ENCODE results near the gene ZBTB40.

Gene ZBTB40

GRCh38 chr1:22434717-22435116, 16.9 kb upstream of the ZBTB40 start:
- DNase-seq (ENCODE audit: low read depth in 2 of 2) = no peak

DNA sequence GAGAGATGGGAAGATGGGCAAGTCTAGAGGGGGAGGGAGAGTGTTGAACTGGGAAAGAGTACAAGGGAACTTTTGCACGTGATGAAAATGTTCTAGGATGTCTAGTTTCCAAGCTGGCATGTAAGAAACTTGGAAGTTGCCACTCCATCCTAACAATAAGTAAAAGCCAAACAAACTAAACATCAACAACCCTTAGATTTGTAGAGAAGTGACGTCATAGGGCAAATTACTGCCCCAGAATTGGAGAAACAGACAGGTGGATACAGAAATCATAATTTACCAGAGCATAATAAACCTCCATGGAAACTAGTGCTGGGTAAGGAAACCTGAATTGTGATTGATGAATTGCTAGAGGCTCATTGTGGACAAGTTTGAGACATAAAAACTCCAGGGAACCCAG, 14.7 kb upstream of the ZBTB40 start:
- DNase-seq (ENCODE audit: low read depth in 2 of 2) = no peak

- DNase-seq (ENCODE audit: low read depth in 2 of 2) = no peak
Measured at GRCh38 chr1:22437573-22437972, 14.1 kb upstream of the ZBTB40 start.

DNA sequence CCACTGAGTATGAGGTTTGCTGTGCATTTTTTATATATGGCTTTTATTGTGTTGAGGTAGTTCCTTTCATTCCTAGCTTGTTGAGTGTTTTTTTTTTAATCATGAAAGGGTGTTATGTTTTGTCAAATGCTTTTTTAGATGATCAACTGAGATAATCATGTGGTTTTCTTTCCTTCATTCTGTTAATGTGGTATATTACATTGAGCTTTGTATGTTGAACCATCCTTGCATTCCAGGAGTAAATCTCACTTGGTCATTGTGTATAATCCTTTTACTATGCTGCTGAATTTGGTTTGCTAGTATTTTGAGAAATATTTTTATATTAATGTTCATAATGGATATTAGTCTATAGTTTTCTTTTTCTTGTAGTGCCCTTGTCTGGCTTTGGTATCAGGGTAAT, 11.1 kb upstream of the ZBTB40 start:
- DNase-seq (ENCODE audit: low read depth in 2 of 2) = no peak

GRCh38 chr1:22442212-22442894, 9.3 kb upstream of the ZBTB40 start:
- DNase-seq (ENCODE audit: low read depth in 2 of 2) = no peak

GRCh38 chr1:22443332-22443731, 8.3 kb upstream of the ZBTB40 start:
- DNase-seq (ENCODE audit: low read depth in 2 of 2) = no peak

DNA sequence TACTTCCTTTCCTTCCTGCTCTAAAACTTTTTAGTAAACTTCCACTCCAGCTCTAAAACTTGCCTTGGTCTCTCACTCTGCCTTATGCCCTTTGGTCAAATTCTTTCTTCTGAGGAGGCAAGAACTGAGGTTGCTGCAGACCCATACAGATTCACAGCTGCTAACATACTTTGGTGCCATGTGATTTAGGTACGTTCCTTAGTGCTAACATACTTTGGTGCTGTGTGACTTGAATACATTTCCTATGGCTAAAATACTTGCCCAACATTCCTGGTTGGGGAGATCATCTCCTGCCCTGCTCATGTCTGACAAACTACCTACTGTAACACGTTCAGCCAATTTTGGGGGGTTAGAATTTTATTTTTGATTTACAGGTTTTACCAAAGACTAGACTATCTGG, 6.8 kb upstream of the ZBTB40 start:
- no peak for DNase-seq (ENCODE audit: low read depth in 2 of 2)

GRCh38 chr1:22447621-22448111, 4.0 kb upstream of the ZBTB40 start:
- peak; percentile 15 to 26 for DNase-seq (ENCODE audit: low read depth in 2 of 2)

GRCh38 chr1:22449636-22450035, 2.0 kb upstream of the ZBTB40 start:
- DNase-seq (ENCODE audit: low read depth in 2 of 2) = no peak

DNA sequence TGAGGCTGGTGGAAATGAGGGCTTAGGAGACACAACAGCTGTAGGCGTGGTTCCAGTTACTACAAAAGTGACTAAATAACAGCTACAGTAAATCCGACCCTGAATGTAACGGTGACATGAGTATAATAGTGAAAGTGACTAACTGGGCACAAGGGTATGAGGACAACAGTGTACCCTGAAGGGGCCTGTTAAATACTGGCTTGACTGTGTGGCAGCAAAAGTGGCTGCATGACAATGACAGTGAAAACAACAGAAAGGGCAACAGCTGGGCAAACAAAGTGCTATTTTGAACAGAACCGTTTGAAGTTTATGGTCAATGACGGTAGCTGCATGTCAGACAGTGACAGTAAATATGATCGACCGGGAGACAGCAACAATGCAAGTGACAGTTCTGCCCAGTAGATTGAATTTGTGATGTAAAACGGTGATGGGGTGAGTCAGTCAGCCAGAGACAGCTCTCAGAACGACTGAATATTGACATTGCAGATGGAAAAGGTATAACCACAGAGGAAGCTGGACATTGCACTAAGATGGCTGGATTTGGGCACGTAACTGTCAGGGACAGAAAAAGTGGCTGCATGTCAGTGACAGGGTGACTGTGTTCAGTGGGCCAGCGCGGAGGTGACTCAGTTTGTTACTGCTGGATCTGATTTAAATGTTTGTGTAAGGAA, 1.2 kb upstream of the ZBTB40 start:
- DNase-seq (ENCODE audit: low read depth in 2 of 2) = no peak

- peak; percentile 5 to 13 for DNase-seq (ENCODE audit: low read depth in 2 of 2)
Measured at GRCh38 chr1:22452481-22452957, 868 bp downstream of the ZBTB40 start.

- DNase-seq (ENCODE audit: low read depth in 2 of 2) = no peak
Measured at GRCh38 chr1:22453181-22453580, 1.5 kb downstream of the ZBTB40 start.

- no peak for DNase-seq (ENCODE audit: low read depth in 2 of 2)
Measured at GRCh38 chr1:22454476-22455056, 2.9 kb downstream of the ZBTB40 start.

- DNase-seq (ENCODE audit: low read depth in 2 of 2) = no peak
Measured at GRCh38 chr1:22457345-22457744, 5.7 kb downstream of the ZBTB40 start.

- no peak for DNase-seq (ENCODE audit: low read depth in 2 of 2)
Measured at GRCh38 chr1:22457836-22458235, 6.2 kb downstream of the ZBTB40 start.

DNA sequence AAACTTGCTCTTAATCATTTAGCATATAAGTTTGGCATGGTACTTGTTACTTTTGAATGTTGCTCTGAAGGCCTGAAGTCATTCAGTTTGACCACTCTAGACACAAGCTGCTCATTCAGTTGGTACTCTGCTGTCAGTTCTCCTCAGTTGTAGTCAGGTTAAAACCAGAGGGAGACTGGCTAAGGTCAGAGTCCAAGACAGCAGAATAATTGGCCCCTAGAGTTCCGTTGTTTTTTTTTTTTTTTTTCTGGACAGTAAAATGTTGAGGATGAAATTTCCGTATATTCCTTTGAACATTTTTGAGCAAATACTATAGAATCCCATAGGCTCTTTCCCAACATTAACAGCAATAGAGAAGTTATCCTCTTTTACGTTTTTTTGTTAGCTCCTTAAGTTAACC, 9.4 kb downstream of the ZBTB40 start:
- no peak for DNase-seq (ENCODE audit: low read depth in 2 of 2)

DNA sequence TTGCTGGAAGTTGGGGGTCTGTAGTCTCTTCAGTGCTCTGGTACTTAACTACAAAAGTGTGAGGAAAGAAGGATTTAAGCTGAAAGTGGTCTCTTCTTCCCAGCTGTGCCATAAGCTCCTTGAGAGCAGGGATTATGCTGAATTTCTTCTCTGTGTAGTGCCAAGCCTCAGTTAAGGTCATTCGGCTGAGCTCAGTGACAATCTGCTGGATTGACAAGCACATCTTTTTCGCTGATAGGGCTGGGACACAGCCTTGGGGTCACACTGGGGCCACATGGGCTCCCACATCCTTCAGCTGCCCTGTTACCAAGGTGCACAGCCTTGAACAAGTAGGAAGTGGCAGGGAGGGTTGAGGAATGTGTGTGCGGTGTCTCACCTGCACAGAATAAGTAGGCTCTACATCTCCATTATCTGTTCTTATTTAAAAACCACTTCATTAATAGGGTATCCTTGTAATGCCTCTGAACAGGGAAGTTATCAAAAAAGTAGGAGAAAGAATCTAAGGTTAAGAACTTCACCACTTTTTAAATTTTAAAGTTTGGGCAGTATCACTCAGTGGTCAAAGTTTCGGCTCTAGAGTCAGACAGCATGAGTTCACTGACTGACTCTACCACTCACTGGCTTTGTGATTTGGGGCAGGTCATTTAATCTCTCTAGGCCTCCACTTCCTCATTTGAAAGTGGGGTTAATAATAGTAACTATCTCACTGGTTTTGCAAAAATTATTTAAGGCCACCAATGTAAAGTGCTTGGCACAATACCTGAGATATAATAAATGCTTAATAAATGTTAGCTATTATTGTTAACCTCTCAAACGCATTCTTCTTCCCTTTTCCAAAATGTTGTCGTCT, 10.3 kb downstream of the ZBTB40 start:
- DNase-seq (ENCODE audit: low read depth in 2 of 2) = no peak

DNA sequence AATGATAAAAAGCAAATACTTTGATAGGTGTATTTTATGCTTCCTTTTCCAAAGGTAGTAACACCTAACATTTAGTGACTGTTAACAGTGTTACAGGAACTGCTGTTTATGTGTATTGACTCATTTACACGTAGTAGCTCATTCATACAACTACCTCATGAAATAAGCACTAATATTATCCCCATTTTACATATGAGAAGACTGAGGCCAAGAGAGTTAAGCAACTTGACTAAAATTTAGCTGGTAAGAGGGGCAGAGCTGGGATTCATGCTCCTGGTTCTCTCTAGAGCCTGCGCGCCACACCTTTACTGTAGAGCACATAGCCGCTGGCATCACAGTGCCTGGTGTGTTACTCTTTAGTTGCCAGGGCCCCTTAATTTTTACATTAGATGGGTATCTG, 11.3 kb downstream of the ZBTB40 start:
- DNase-seq (ENCODE audit: low read depth in 2 of 2) = no peak

GRCh38 chr1:22465015-22465565, 13.4 kb downstream of the ZBTB40 start:
- no peak for DNase-seq (ENCODE audit: low read depth in 2 of 2)

DNA sequence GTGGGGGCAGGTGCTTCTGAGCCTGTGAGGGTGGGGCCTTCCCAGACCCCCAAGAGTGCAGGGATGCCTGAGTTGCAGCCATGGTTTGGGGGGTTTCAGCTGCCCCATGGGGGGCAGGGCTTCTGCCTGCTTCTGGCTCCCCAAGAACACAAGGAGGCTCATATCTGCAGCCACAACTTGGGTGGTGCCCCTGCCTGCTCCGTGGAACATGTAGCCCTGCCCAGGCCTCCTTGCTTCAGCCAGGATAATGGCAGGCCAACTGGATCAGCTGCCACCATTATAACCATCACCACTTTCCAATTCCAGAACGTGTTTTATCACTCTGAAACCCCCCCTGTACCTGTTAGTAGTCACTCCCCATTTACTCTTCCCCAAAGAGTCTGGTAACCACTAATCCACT, 14.0 kb downstream of the ZBTB40 start:
- DNase-seq (ENCODE audit: low read depth in 2 of 2) = no peak

DNA sequence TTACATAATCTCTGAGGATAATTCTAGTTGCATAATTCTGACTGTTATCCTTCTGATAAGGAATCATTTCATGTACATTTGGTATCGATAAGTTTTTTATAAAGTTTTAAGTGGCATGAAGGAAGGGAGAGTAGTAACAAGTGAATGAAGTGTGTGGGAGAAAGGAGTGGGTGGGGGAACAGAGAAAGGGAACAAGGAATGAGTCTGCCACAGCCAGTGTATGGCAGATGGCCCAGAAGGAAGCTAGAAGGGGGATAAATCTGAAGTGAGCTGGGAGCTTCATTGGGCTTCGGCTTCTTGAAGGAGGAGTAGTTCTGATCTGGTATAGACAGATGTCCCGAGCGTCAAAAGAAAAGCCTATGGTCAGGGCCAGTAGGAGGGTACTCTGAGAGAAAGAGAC, 18.6 kb downstream of the ZBTB40 start:
- no peak for DNase-seq (ENCODE audit: low read depth in 2 of 2)

GRCh38 chr1:22471078-22471477, 19.4 kb downstream of the ZBTB40 start:
- peak in 1 of 2 experiments; percentile 19 for DNase-seq (ENCODE audit: low read depth in 2 of 2)

All from fibroblast of skin of left biceps (primary cell).